Measurements from ENCODE around the gene DMRTB1.

DMRTB1 gene

GRCh38 chr1:53438427-53439336 lies 20.5 kb upstream of the DMRTB1 start:
- DNase-seq = no peak

GRCh38 chr1:53439337-53440207 lies 19.6 kb upstream of the DMRTB1 start:
- no peak for DNase-seq

DNA sequence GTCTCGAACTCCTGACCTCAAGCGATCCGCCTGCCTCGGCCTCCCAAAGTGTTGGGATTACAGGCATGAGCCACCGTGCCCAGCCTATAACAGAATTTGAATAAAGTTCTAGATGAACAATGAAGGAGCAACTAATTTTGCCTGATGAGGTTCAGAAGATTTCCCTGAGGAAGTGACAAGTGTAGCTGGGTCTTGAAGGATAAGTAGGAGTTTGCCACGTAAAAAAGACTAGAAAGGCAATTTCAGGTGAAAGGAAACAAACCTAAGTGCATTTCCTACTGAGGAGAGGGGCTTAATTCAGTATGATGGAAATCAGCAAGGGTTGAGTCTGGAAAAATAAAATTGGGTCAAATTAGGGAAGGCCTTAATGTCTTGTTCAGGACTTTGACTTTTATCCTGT lies 18.6 kb upstream of the DMRTB1 start:
- DNase-seq = no peak

DNA sequence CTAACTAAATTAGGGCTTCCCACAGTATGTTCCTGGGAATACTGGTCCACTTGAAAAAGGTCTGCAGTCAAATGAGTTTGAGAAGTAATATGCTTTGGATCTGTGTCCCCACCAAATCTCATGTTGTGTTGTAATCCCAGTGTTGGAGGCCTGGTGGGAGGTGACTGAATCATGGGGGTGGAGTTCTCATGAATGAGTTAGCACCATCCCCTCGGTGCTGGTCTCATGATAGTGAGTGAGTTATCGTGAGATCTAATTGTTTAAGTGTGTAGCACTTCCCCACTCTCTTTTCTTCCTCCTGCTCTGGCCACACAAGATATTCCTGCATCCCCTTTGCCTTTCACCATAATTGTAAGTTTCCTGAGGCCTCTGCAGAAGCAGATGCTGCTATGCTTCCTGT lies 16.9 kb upstream of the DMRTB1 start:
- no peak for DNase-seq

DNA sequence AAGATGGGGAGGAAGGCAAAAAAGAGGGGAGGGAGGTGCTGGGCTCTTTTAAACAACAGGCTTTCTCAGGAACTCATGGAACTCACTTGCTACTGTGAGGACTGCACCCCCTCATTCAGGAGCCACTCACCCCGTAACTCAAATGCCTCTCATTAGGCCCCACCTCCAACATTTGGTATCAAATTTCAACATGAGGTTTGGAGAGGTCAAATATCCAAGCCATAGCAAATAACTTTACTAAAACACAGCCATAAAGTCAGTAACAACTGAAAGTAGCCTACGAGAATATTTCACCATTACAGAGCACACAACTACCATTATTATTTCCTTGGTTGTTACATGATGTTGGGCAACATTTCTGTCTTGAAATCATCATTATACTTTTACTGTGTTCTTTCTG lies 13.1 kb upstream of the DMRTB1 start:
- no peak for DNase-seq

- no peak for DNase-seq
Observed at GRCh38 chr1:53447413-53447812, 11.8 kb upstream of the DMRTB1 start.

- no peak for DNase-seq
Observed at GRCh38 chr1:53448241-53448841, 10.9 kb upstream of the DMRTB1 start.

- DNase-seq = no peak
Observed at GRCh38 chr1:53449021-53449420, 10.2 kb upstream of the DMRTB1 start.

- DNase-seq = no peak
Observed at GRCh38 chr1:53449693-53450092, 9.5 kb upstream of the DMRTB1 start.

DNA sequence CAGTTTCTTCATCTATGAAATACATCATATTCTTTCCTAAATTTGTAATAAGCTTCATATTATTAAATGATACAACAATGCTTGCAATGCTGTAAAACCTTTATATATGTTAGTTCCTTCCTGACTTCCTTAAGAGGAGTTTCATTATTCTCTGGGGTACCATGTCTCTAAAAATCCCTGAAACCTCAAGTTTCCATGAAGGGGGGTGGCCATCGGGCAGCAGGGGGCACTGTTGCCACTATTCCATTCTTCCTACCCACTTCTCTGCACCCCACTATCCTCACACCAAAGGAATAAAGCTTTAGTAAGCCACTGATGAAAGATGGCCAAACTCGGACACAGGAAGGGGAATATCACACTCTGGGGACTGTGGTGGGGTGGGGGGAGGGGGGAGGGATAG lies 9.0 kb upstream of the DMRTB1 start:
- no peak for DNase-seq

- no peak for DNase-seq
Observed at GRCh38 chr1:53454019-53454418, 5.2 kb upstream of the DMRTB1 start.

- DNase-seq = no peak
Observed at GRCh38 chr1:53455364-53455991, 3.7 kb upstream of the DMRTB1 start.

GRCh38 chr1:53458634-53459033 lies 565 bp upstream of the DMRTB1 start:
- no peak for DNase-seq

- no peak for DNase-seq
Observed at GRCh38 chr1:53460211-53460634, 1.0 kb downstream of the DMRTB1 start.

- DNase-seq = no peak
Observed at GRCh38 chr1:53460666-53461322, 1.6 kb downstream of the DMRTB1 start.

GRCh38 chr1:53461323-53462044 lies 2.3 kb downstream of the DMRTB1 start:
- DNase-seq = no peak

DNA sequence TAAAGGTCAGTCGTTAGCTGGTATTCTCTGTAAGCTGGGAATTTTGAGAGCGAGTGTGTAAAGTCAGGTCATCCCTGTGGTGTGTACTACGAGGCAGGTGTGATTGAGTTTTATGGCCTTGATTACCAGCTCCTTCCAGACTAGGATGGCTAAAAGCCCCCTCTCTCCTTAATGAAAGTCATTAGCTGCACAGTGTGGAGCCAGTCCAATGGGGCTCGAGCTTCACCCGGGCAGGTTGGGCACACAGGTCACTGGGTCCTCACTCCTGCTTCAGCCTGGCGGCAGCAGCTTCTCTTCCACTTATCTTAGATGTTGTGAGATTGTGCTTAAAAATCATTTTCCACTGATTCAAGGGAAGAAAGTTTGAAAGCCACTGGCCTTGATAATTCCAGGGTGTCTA lies 3.0 kb downstream of the DMRTB1 start:
- DNase-seq = no peak

GRCh38 chr1:53462769-53463501 lies 3.7 kb downstream of the DMRTB1 start:
- DNase-seq = no peak

DNA sequence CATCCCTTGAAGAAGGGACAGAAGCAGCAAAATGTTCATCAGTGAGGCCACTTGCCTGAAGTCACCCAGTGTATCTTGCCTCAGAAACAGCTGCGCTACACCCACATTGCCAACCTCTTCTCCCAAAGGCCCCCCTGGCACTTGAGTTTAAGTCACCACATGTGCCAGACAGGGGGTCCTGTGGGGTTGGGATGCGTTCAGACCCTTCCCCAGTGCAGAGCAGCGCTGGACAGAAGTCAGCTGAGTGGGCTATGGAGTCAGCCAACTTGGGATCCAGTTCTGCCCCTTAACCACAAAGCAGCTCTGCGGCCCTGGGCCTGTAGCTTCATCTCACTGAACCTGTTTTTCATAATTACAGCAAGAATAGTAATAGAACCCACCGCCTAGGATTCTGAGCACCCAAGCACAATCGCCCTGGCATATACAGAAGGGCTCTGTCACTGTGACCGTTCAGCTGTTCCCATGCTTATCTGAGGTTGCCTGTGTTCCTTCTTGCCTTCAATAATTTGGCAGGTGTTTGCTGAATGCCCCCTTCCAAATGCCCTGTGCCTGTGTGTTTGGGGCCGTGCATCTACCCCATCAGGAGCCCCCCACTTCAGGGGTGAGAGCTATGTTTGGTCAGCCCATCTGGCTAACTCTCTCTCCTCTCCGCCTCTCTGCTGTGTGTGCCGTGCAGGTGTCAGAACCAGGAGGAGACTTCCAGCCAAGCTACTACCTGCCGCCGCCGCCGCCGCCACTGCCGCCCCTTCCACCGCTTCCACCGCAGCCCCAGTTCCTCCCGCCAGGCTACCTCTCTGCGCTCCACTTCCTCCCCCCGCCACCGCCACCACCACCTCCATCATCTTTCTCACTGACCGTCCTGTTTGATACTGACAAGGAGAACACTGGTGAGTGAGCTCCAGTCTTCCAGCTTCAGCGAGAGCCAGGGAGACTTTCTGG lies 5.0 kb downstream of the DMRTB1 start:
- DNase-seq = no peak
